Neutrophil (primary cell): ENCODE measurements around the gene MTIF2.
"Not testable (repeated sequence)": the region's sequence is repeated elsewhere in the genome, so short reads cannot be mapped to it uniquely, and the experiment has no call there.

Experiments
- H3K27ac ChIP-seq: fragments of 200-600 bp; sonication (generic); 2 replicates; pipeline ENCODE4 v1.5.1; 2016; ENCODE audit warnings: mild to moderate bottlenecking, moderate library complexity
- H3K27me3 ChIP-seq: fragments of 200-600 bp; sonication (generic); 2 replicates; pipeline ENCODE4 v1.6.0; 2016; ENCODE audit warnings: mild to moderate bottlenecking
- H3K36me3 ChIP-seq: fragments of 200-600 bp; sonication (generic); 2 replicates; pipeline ENCODE4 v1.5.1; 2017
- H3K4me1 ChIP-seq, 2 experiments: fragments of 200-600 bp in 1 of 2; sonication (generic) in 1 of 2; 1 replicate in 1 of 2; 2 replicates in 1 of 2; pipeline versions ENCODE4 v1.5.1 to v1.6.1; 2013 to 2016; ENCODE audit warnings: low read depth in 1 of 2, low read length in 1 of 2, mild to moderate bottlenecking in 1 of 2, moderate library complexity in 1 of 2; ENCODE audit not compliant: control insufficient read depth in 1 of 2, insufficient read depth in 1 of 2
- H3K4me3 ChIP-seq, 2 experiments: fragments of 200-600 bp in 1 of 2; sonication (generic) in 1 of 2; 1 replicate in 1 of 2; 2 replicates in 1 of 2; pipeline ENCODE4 v1.5.1; 2013 to 2016; ENCODE audit warnings: low read depth in 1 of 2, low read length in 1 of 2, mild to moderate bottlenecking in 1 of 2, moderate library complexity in 1 of 2
- H3K9me3 ChIP-seq: fragments of 200-600 bp; sonication (generic); 2 replicates; pipeline ENCODE4 v1.5.1; 2016
- TF ChIP-seq, protein P1 (sequence below): fragments of 200-600 bp; sonication (generic); IDR thresholded peaks from 2 replicates; pipeline ENCODE4 v1.5.1; 2016; ENCODE audit warnings: antibody characterized with exemption

MTIF2 gene

GRCh38 chr2:55301277-55301676 lies 32.2 kb upstream of the MTIF2 start:
- TF ChIP-seq, protein P1, sequence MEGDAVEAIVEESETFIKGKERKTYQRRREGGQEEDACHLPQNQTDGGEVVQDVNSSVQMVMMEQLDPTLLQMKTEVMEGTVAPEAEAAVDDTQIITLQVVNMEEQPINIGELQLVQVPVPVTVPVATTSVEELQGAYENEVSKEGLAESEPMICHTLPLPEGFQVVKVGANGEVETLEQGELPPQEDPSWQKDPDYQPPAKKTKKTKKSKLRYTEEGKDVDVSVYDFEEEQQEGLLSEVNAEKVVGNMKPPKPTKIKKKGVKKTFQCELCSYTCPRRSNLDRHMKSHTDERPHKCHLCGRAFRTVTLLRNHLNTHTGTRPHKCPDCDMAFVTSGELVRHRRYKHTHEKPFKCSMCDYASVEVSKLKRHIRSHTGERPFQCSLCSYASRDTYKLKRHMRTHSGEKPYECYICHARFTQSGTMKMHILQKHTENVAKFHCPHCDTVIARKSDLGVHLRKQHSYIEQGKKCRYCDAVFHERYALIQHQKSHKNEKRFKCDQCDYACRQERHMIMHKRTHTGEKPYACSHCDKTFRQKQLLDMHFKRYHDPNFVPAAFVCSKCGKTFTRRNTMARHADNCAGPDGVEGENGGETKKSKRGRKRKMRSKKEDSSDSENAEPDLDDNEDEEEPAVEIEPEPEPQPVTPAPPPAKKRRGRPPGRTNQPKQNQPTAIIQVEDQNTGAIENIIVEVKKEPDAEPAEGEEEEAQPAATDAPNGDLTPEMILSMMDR: no peak
- Histone ChIP-seq H3K27me3 (no peaks in the 10 kb centered on the region), H3K4me3 (no peak overlapping the region), H3K4me1 (no peaks in the 10 kb centered on the region), H3K36me3 (no peaks in the 10 kb centered on the region), H3K9me3 (no peaks in the 10 kb centered on the region), H3K27ac (no peak overlapping the region)

DNA sequence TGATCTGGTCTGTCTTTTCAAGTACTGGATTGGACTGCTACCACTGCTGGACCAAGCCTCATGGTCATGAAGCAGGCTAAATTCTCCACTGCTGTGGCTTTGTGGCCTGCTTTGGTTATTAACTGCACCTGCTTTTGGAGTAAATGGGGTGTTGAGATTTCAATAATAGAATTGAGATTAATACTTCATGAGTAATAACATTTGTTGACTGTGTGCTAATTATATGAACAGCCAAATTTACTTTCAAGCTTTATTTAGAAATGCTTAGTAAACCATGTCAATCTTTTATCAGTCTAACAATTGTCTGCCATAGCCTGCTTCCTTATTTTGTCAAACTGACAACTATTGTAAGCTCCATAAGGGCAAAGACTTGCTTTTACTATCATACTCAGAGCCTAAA lies 27.4 kb upstream of the MTIF2 start:
- TF ChIP-seq, protein P1: no peak
- Histone ChIP-seq H3K9me3 (no peaks in the 10 kb centered on the region), H3K4me1 (peaks cover 15% of the 10 kb centered on the region in 2 experiments), H3K27ac (no peak overlapping the region), H3K36me3 (peaks cover 8% of the 10 kb centered on the region), H3K27me3 (no peaks in the 10 kb centered on the region), H3K4me3 (no peak overlapping the region)

DNA sequence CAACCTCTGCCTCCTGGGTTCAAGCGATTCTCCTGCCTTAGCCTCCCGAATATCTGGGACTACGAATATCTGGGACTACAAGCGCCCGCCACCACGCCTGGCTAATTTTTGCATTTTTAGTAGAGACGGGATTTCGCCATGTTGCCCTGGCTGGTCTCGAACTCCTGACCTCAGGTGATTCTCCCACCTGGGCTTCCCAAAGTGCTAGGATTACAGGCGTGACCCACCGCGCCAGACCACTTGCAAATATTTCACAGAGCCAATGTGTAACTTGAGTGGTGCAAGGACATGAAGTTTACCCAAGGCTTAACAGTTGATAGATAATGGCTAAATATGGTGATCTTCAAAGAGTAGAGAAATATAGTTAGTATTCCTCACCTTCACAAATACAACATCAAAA lies 14.1 kb upstream of the MTIF2 start:
- Histone ChIP-seq H3K4me3 (peak overlapping the region; percentile 77 to 81), H3K27ac (peak overlapping the region; percentile 89), H3K4me1 (peaks cover 17 to 18% of the 10 kb centered on the region in 2 experiments), H3K36me3 (no peaks in the 10 kb centered on the region), H3K27me3 (no peaks in the 10 kb centered on the region), H3K9me3 (no peaks in the 10 kb centered on the region)
- TF ChIP-seq, protein P1: no peak

DNA sequence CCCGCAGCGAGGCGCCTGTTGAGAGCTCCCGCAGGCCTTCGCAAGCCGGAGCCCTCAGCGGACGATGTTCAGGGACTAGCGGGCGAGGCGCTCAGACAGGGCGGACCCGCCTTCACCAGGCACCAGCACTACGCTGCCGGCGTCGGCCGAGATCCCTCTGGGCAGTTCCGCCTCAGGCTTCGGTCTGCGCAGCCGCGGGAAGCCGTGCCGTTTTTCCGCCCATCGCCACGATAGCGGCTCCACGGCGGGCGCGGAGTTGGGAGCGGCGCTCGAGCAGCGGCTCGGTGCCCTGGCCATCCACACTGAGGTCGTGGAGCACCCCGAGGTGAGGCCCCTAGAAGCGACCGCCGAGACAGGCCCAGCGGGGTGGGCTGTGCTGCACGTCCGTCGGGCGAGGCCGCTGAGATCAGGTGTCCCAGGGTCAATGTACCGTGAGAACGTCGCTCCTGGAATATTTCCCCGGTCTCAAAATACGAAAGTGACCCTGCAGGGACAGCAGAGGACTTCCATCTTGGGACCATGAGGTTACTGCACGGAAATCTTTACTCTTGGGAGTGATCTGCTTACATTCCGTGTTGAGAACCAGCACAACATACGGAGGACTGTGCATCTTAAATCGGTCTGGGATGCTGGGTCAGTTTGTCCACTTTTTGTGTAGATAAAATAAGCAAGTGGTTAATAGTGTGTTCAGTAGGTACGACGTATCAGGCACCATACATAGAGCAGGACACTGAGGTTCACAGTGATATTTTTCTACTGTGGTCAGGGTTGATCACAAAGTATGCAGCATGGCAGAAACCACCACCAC lies 13.3 kb upstream of the MTIF2 start:
- H3K9me3 ChIP-seq: no peaks in the 10 kb centered on the region
- H3K36me3 ChIP-seq: no peaks in the 10 kb centered on the region
- TF ChIP-seq, protein P1: no peak
- H3K4me3 ChIP-seq: peak overlapping the region; percentile 77 to 81
- H3K27me3 ChIP-seq: no peaks in the 10 kb centered on the region
- peaks cover 25% of the 10 kb centered on the region in 2 experiments for H3K4me1 ChIP-seq
- peak overlapping the region; percentile 89 for H3K27ac ChIP-seq

- H3K9me3 ChIP-seq, H3K27me3 ChIP-seq, H3K36me3 ChIP-seq: not testable (repeated sequence)
- Histone ChIP-seq H3K4me3 (peak overlapping the region; percentile 77 to 81), H3K27ac (peak overlapping the region; percentile 89), H3K4me1 (peaks cover 35 to 38% of the 10 kb centered on the region in 2 experiments)
Observed at GRCh38 chr2:55280851-55281546, 12.0 kb upstream of the MTIF2 start.

DNA sequence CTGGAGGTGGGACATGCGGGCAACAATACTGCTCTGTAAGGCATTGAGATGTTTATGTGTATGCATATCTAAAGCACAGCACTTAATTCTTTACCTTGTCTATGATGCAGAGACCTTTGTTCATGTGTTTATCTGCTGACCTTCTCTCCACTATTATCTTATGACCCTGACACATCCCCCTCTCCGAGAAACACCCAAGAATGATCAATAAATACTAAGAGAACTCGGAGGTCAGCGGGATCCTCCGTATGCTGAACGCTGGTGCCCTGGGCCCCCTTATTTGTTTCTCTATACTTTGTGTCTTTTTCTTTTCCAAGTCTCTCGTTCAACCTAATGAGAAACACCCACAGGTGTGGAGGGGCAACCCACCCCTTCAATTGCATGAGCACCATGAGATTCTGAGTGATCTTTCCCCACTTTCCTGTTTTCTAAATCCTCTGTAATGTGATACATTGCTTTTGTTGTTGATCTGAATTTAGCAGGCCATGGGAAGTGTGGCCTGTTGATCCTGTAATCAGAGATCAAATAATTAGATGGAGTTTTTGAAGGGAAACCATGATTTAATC lies 10.9 kb upstream of the MTIF2 start:
- H3K9me3 ChIP-seq, H3K27ac ChIP-seq, H3K36me3 ChIP-seq, H3K4me3 ChIP-seq, H3K27me3 ChIP-seq: not testable (repeated sequence)
- peaks cover 35 to 41% of the 10 kb centered on the region in 2 experiments for H3K4me1 ChIP-seq

DNA sequence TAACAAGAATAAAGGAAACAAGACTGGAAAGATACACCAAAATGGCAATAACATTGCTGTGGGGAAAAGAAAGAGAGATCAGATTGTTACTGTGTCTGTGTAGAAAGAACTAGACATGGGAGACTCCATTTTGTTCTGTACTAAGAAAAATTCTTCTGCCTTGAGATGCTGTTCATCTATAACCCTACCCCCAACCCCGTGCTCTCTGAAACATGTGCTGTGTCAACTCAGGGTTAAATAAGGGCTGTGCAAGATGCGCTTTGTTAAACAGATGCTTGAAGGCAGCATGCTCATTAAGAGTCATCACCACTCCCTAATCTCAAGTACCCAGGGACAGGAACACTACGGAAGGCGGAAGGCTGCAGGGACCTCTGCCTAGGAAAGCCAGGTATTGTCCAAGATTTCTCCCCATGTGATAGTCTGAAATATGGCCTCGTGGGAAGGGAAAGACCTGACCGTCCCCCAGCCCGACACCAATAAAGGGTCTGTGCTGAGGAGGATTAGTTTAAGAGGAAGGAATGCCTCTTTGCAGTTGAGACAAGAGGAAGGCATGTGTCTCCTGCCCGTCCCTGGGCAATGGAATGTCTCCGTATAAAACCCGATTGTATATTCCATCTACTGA lies 10.3 kb upstream of the MTIF2 start:
- H3K9me3 ChIP-seq, H3K4me3 ChIP-seq, H3K36me3 ChIP-seq, H3K27ac ChIP-seq, H3K27me3 ChIP-seq: not testable (repeated sequence)
- peaks cover 35 to 41% of the 10 kb centered on the region in 2 experiments for H3K4me1 ChIP-seq
